Neural progenitor cell (in vitro differentiated cells): ENCODE data around the gene AOX1. TPM values are rescaled to one million over a fixed set of nuclear protein-coding genes. Genes with fewer than 3 reads are reported as not detected.

ENCODE experiments used
- DNase-seq: peaks from one replicate; pipeline ENCODE4 v3.0.0-alpha.2; 2016; ENCODE audit warnings: low spot score
- H2AFZ ChIP-seq: fragments of 200-600 bp; sonication (generic); replicated peaks from 2 replicates; pipeline ENCODE4 v1.6.1; 2016; ENCODE audit warnings: antibody characterized with exemption
- H3F3A ChIP-seq: fragments of 200-600 bp; sonication (generic); 2 replicates; pipeline ENCODE4 v1.6.1; 2016; ENCODE audit warnings: antibody characterized with exemption, low read depth
- H3K27ac ChIP-seq: fragments of 200-600 bp; sonication (generic); 2 replicates; pipeline ENCODE4 v1.5.1; 2016; ENCODE audit warnings: mild to moderate bottlenecking
- H3K27me3 ChIP-seq: fragments of 200-600 bp; sonication (generic); 2 replicates; pipeline ENCODE4 v1.6.1; 2016; ENCODE audit warnings: mild to moderate bottlenecking, moderate library complexity
- H3K36me3 ChIP-seq: fragments of 200-600 bp; sonication (generic); 2 replicates; pipeline ENCODE4 v1.5.1; 2016
- H3K4me1 ChIP-seq: fragments of 200-600 bp; sonication (generic); 2 replicates; pipeline ENCODE4 v1.6.1; 2016; ENCODE audit warnings: mixed run types
- H3K4me2 ChIP-seq: fragments of 200-600 bp; sonication (generic); 2 replicates; pipeline ENCODE4 v1.6.1; 2016
- H3K4me3 ChIP-seq: fragments of 200-600 bp; sonication (generic); 2 replicates; pipeline ENCODE4 v1.5.1; 2016
- H3K79me2 ChIP-seq: fragments of 200-600 bp; sonication (generic); 2 replicates; pipeline ENCODE4 v1.6.1; 2016; ENCODE audit warnings: low read depth
- H3K9ac ChIP-seq: fragments of 200-600 bp; sonication (generic); 2 replicates; pipeline ENCODE4 v1.6.1; 2016
- H3K9me3 ChIP-seq: fragments of 200-600 bp; sonication (generic); 2 replicates; pipeline ENCODE4 v1.5.1; 2016; ENCODE audit warnings: low read depth
- H4K20me1 ChIP-seq: fragments of 200-600 bp; sonication (generic); 2 replicates; pipeline ENCODE4 v1.6.1; 2016; ENCODE audit warnings: low read depth
- H3K27ac Mint-ChIP-seq: 3 replicates; pipeline ENCODE4 v1.8.0; 2021; ENCODE audit warnings: mixed read lengths
- H3K27me3 Mint-ChIP-seq: 2 replicates; pipeline ENCODE4 v1.8.0; 2022; ENCODE audit warnings: low read depth, mild to moderate bottlenecking, inconsistent platforms, moderate library complexity, mixed read lengths; ENCODE audit not compliant: insufficient read depth
- H3K36me3 Mint-ChIP-seq: 3 replicates; pipeline ENCODE4 v1.8.0; 2021; ENCODE audit warnings: mixed read lengths
- H3K4me1 Mint-ChIP-seq: 3 replicates; pipeline ENCODE4 v1.8.0; 2021; ENCODE audit warnings: mixed read lengths
- H3K4me3 Mint-ChIP-seq: 3 replicates; pipeline ENCODE4 v1.8.0; 2021; ENCODE audit warnings: mild to moderate bottlenecking, moderate library complexity, mixed read lengths
- H3K9me3 Mint-ChIP-seq: 3 replicates; pipeline ENCODE4 v1.8.0; 2020; ENCODE audit warnings: mixed read lengths
- EZH2 ChIP-seq: fragments of 200-600 bp; sonication (generic); IDR thresholded peaks from 2 replicates; pipeline ENCODE4 v1.6.1; 2017; ENCODE audit warnings: antibody characterized with exemption, mild to moderate bottlenecking, moderate library complexity
- EZH2phosphoT487 ChIP-seq: fragments of 200-600 bp; sonication (generic); IDR thresholded peaks from 2 replicates; pipeline ENCODE4 v1.6.1; 2017; ENCODE audit warnings: antibody characterized with exemption
- total RNA-seq: library from RNA; depleted of rRNA; stranded (reverse); fragments of >200 nt; gene quantifications from 2 replicates; pipeline ENCODE4 v1.2.3, GENCODE V29; 2015; ENCODE audit warnings: low replicate concordance
- TF ChIP-seq, protein P1 (sequence below): fragments of 200-600 bp; sonication (generic); IDR thresholded peaks from 2 replicates; pipeline ENCODE4 v1.5.1; 2017; ENCODE audit warnings: antibody characterized with exemption, mild to moderate bottlenecking

AOX1 gene
- total RNA-seq, 1 donor from 2014 or later: 6.2 TPM

DNA sequence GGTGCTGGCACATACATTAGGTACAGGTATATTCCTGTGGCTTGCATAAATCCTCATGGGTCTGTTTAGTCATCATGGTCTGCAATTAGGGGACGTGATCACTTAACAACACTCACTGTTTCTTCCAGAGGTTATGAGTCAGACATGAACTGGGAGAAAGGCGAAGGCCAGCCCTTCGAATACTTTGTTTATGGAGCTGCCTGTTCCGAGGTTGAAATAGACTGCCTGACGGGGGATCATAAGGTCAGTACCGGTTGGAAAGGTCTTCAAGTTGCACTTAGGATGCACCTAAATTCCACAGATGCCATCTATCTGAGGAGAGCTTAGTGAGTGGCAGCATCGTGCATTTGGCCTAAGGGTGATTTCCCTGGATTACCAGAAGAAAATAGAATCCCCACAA, 76.9 kb downstream of the AOX1 start:
- Histone ChIP-seq H3K4me2 (no peak overlapping the region), H2AFZ (no peak overlapping the region)
- no peaks in the 10 kb centered on the region for H3K4me1 Mint-ChIP-seq

DNA sequence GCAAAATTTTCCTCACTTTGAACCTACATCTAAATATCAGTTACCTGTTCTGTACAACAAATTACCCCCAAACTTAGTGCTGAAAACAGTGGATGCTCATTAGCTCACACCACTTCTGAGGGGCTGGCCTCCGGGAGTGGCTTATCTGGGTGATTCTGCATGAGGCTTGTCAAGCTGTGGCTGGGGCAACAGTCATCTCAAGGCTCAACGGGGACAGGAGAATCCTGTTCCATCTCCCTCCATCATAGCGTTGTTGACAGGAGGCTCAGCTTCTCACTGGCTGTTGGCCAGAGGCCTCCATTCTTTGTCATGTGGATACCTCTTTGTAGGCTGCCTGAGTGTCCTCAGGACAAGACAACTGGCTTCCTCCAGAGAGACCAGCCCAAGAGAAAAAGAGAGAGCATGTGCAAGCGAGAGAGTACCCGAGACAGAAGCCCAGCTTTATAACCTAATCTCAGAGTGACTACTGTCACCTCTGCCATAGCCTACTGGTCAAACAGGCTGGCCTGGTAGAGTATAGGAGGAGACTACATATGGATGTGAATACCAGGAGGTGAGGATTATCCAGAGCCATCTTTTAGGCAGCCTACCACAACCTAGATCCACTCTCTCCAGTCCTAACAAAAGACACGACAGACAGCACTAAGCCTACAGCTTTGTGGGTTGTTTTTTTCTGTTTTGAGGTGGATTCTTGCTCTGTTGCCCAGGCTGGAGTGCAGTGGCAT, 79.1 kb downstream of the AOX1 start:
- Histone ChIP-seq H3K4me2 (no peak overlapping the region), H3K4me1 (no peaks in the 10 kb centered on the region), H2AFZ (no peak overlapping the region), H3K9me3 (no peaks in the 10 kb centered on the region), H3K27ac (no peak overlapping the region), H3K79me2 (no peaks in the 10 kb centered on the region), H3F3A (no peaks in the 10 kb centered on the region), H3K4me3 (no peak overlapping the region), H3K36me3 (no peaks in the 10 kb centered on the region), H3K27me3 (no peaks in the 10 kb centered on the region), H3K9ac (no peak overlapping the region), H4K20me1 (no peaks in the 10 kb centered on the region)
- no peak overlapping the region for H3K4me3 Mint-ChIP-seq
- DNase-seq: no peak
- no peaks in the 10 kb centered on the region for H3K27me3 Mint-ChIP-seq
- no peak overlapping the region for H3K27ac Mint-ChIP-seq
- no peaks in the 10 kb centered on the region for H3K9me3 Mint-ChIP-seq
- no peaks in the 10 kb centered on the region for H3K36me3 Mint-ChIP-seq
- TF ChIP-seq EZH2 (no peak), EZH2phosphoT487 (no peak)
- TF ChIP-seq, protein P1, sequence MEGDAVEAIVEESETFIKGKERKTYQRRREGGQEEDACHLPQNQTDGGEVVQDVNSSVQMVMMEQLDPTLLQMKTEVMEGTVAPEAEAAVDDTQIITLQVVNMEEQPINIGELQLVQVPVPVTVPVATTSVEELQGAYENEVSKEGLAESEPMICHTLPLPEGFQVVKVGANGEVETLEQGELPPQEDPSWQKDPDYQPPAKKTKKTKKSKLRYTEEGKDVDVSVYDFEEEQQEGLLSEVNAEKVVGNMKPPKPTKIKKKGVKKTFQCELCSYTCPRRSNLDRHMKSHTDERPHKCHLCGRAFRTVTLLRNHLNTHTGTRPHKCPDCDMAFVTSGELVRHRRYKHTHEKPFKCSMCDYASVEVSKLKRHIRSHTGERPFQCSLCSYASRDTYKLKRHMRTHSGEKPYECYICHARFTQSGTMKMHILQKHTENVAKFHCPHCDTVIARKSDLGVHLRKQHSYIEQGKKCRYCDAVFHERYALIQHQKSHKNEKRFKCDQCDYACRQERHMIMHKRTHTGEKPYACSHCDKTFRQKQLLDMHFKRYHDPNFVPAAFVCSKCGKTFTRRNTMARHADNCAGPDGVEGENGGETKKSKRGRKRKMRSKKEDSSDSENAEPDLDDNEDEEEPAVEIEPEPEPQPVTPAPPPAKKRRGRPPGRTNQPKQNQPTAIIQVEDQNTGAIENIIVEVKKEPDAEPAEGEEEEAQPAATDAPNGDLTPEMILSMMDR: no peak
- H3K4me1 Mint-ChIP-seq: no peaks in the 10 kb centered on the region

More for the DNA sequence above, 76.9 kb downstream of the AOX1 start:
- Histone ChIP-seq H3K36me3 (no peaks in the 10 kb centered on the region), H3K27ac (no peak overlapping the region), H3K4me3 (no peak overlapping the region), H4K20me1 (no peaks in the 10 kb centered on the region), H3K4me1 (no peaks in the 10 kb centered on the region), H3K79me2 (no peaks in the 10 kb centered on the region), H3F3A (no peaks in the 10 kb centered on the region), H3K9me3 (no peaks in the 10 kb centered on the region), H3K9ac (no peak overlapping the region), H3K27me3 (no peaks in the 10 kb centered on the region)
- H3K4me3 Mint-ChIP-seq: no peak overlapping the region
- H3K27ac Mint-ChIP-seq: peak overlapping the region; percentile 46
- no peaks in the 10 kb centered on the region for H3K27me3 Mint-ChIP-seq
- TF ChIP-seq, protein P1: no peak
- TF ChIP-seq EZH2 (no peak), EZH2phosphoT487 (no peak)
- no peaks in the 10 kb centered on the region for H3K36me3 Mint-ChIP-seq
- DNase-seq: no peak
- H3K9me3 Mint-ChIP-seq: no peaks in the 10 kb centered on the region

DNA sequence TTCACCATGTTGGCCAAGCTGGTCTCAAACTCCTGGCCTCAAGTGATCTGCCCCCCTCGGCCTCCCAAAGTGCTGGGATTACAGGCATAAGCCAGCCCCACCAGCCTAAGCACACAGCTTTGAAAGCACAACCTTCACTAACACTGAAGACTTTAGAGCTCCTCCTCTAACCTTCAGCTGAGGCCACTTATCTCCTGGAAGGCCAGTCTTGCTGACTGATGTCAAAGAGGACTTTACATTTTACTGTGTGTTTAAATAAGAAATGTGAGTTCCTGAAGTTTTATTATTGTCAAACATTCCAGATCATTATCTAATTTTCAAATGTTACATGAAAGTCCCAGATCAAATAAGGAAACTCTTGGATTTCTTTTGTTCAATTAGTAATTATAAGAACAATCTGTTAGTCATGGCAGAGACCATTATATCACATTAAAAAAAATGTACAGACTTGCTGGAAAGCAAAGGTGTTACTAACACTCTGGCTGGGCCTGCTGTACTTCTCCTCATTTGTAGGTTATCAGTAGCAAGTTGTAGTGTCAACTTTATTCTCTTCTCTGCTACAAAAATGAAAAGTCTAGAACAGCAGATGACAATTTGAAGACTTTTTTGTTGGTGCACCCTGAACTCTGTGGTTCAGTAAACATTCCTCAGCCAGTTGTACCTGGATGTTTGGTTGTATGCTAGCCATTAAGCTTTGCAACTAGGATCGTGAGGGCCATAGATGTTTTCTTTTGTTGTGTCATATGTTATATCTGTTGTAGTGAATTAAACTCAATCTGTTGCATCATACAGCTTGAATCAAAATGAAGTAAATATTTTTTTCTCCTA, 80.0 kb downstream of the AOX1 start:
- no peaks in the 10 kb centered on the region for H3K27me3 ChIP-seq

More for the DNA sequence above, 80.0 kb downstream of the AOX1 start:
- no peak overlapping the region for H3K9ac ChIP-seq
- H3F3A ChIP-seq: no peaks in the 10 kb centered on the region
- H3K4me2 ChIP-seq: no peak overlapping the region
- no peak overlapping the region for H3K27ac ChIP-seq
- no peaks in the 10 kb centered on the region for H3K9me3 ChIP-seq
- no peaks in the 10 kb centered on the region for H3K79me2 ChIP-seq
- no peaks in the 10 kb centered on the region for H3K27me3 Mint-ChIP-seq
- H3K27ac Mint-ChIP-seq: no peak overlapping the region
- no peaks in the 10 kb centered on the region for H3K36me3 ChIP-seq
- H3K9me3 Mint-ChIP-seq: no peaks in the 10 kb centered on the region
- H3K36me3 Mint-ChIP-seq: no peaks in the 10 kb centered on the region
- DNase-seq: no peak
- TF ChIP-seq, protein P1: no peak
- no peak for TF ChIP-seq EZH2
- no peak for TF ChIP-seq EZH2phosphoT487
- H2AFZ ChIP-seq: no peak overlapping the region
- H3K4me1 Mint-ChIP-seq: peaks cover 3% of the 10 kb centered on the region
- H4K20me1 ChIP-seq: no peaks in the 10 kb centered on the region
- no peak overlapping the region for H3K4me3 Mint-ChIP-seq
- H3K4me3 ChIP-seq: no peak overlapping the region
- no peaks in the 10 kb centered on the region for H3K4me1 ChIP-seq
